SK-N-SH treated with all-trans-retinoic acid at 6 μM for 48 hours (cell line): ENCODE data around the gene KRT71.

Experiments used
- ATAC-seq: fragments of 200-7000 bp; cut with Tn5 transposase; 3 replicates; pipeline ENCODE4 v1.9.1; 2020; ENCODE audit warnings: mild to moderate bottlenecking, moderate library complexity
- BACH2 ChIP-seq: fragments of 250-450 bp; sonication (Bioruptor Pico); IDR thresholded peaks from 2 replicates; pipeline ENCODE4 v1.9.0; 2021; ENCODE audit warnings: mild to moderate bottlenecking, borderline replicate concordance
- CREB5 ChIP-seq: fragments of 250-450 bp; sonication (Bioruptor Pico); IDR thresholded peaks from 2 replicates; pipeline ENCODE4 v1.5.1; 2020; ENCODE audit warnings: low read depth, mild to moderate bottlenecking, moderate library complexity
- CSDC2 ChIP-seq: fragments of 250-450 bp; sonication (Bioruptor Pico); IDR thresholded peaks from 2 replicates; pipeline ENCODE4 v1.5.0; 2020; ENCODE audit warnings: mild to moderate bottlenecking, moderate library complexity
- CSRNP3 ChIP-seq: fragments of 250-450 bp; sonication (Bioruptor Pico); IDR thresholded peaks from 2 replicates; pipeline ENCODE4 v1.5.1; 2021; ENCODE audit warnings: mild to moderate bottlenecking, moderate library complexity
- ESRRG ChIP-seq: fragments of 250-450 bp; sonication (Bioruptor Pico); IDR thresholded peaks from 2 replicates; pipeline ENCODE4 v1.6.1; 2021; ENCODE audit warnings: mild to moderate bottlenecking
- GLIS3 ChIP-seq: fragments of 250-450 bp; sonication (Bioruptor Pico); IDR thresholded peaks from 2 replicates; pipeline ENCODE4 v1.5.0; 2020; ENCODE audit warnings: mild to moderate bottlenecking, moderate library complexity
- ISL1 ChIP-seq: fragments of 250-450 bp; sonication (Bioruptor Pico); IDR thresholded peaks from 2 replicates; pipeline ENCODE4 v2.1.2; 2022; ENCODE audit warnings: mild to moderate bottlenecking, moderate library complexity
- OSR1 ChIP-seq: fragments of 250-450 bp; sonication (Bioruptor Pico); IDR thresholded peaks from 2 replicates; pipeline ENCODE4 v1.8.0; 2022; ENCODE audit warnings: moderate library complexity, mild to moderate bottlenecking, inconsistent platforms
- PATZ1 ChIP-seq: fragments of 250-450 bp; sonication (Bioruptor Pico); IDR thresholded peaks from 2 replicates; pipeline ENCODE4 v1.8.0; 2020; ENCODE audit warnings: mild to moderate bottlenecking, moderate library complexity, borderline replicate concordance
- POU6F1 ChIP-seq: fragments of 250-450 bp; sonication (Bioruptor Pico); IDR thresholded peaks from 2 replicates; pipeline ENCODE4 v1.8.0; 2021; ENCODE audit warnings: low read depth, mild to moderate bottlenecking, moderate library complexity, borderline replicate concordance
- PPARA ChIP-seq: fragments of 250-450 bp; sonication (Bioruptor Pico); IDR thresholded peaks from 2 replicates; pipeline ENCODE4 v1.5.0; 2020; ENCODE audit warnings: mild to moderate bottlenecking, borderline replicate concordance
- RARB ChIP-seq: fragments of 250-450 bp; sonication (Bioruptor Pico); IDR thresholded peaks from 2 replicates; pipeline ENCODE4 v1.8.0; 2021; ENCODE audit warnings: mild to moderate bottlenecking, moderate library complexity
- SNAI2 ChIP-seq: fragments of 250-450 bp; sonication (Bioruptor Pico); IDR thresholded peaks from 2 replicates; pipeline ENCODE4 v1.5.0; 2020; ENCODE audit warnings: mild to moderate bottlenecking, moderate library complexity
- TCF4 ChIP-seq: fragments of 250-450 bp; sonication (Bioruptor Pico); IDR thresholded peaks from 2 replicates; pipeline ENCODE4 v1.8.0; 2021; ENCODE audit warnings: mild to moderate bottlenecking, moderate library complexity, borderline replicate concordance
- TOX ChIP-seq: fragments of 250-450 bp; sonication (Bioruptor Pico); IDR thresholded peaks from 2 replicates; pipeline ENCODE4 v1.8.0; 2021; ENCODE audit warnings: mild to moderate bottlenecking, moderate library complexity, borderline replicate concordance
- TSHZ2 ChIP-seq: fragments of 250-450 bp; sonication (Bioruptor Pico); IDR thresholded peaks from 2 replicates; pipeline ENCODE4 v1.5.0; 2020; ENCODE audit warnings: mild to moderate bottlenecking, moderate library complexity
- ZC3H10 ChIP-seq: fragments of 250-450 bp; sonication (Bioruptor Pico); IDR thresholded peaks from 2 replicates; pipeline ENCODE4 v1.5.1; 2021; ENCODE audit warnings: mild to moderate bottlenecking, moderate library complexity
- ZFP3 ChIP-seq: fragments of 250-450 bp; sonication (Bioruptor Pico); IDR thresholded peaks from 2 replicates; pipeline ENCODE4 v1.5.0; 2020; ENCODE audit warnings: mild to moderate bottlenecking, moderate library complexity
- ZFP30 ChIP-seq: fragments of 450-650 bp; formaldehyde crosslinking; IDR thresholded peaks from 2 replicates; pipeline ENCODE4 v1.5.0; 2022; ENCODE audit warnings: mild to moderate bottlenecking, moderate library complexity
- ZNF565 ChIP-seq: fragments of 450-650 bp; formaldehyde crosslinking; conservative IDR thresholded peaks from 2 replicates; pipeline ENCODE4 v1.5.0; 2020; ENCODE audit warnings: low read depth, mild to moderate bottlenecking, moderate library complexity
- ZNF70 ChIP-seq: fragments of 450-650 bp; formaldehyde crosslinking; IDR thresholded peaks from 2 replicates; pipeline ENCODE4 v1.5.0; 2020; ENCODE audit warnings: mild to moderate bottlenecking, moderate library complexity
- ZNF8 ChIP-seq: fragments of 450-650 bp; formaldehyde crosslinking; IDR thresholded peaks from 2 replicates; pipeline ENCODE4 v1.5.0; 2020; ENCODE audit warnings: mild to moderate bottlenecking, moderate library complexity

Gene KRT71

GRCh38 chr12:52543985-52544883, 8.7 kb downstream of the KRT71 start:
- ATAC-seq: peak; percentile 61
- TF ChIP-seq TSHZ2 (CRISPR knock-in tag) (no peak), BACH2 (CRISPR knock-in tag) (no peak), POU6F1 (CRISPR knock-in tag) (no peak), TOX (CRISPR knock-in tag) (no peak), ZNF565 (CRISPR knock-in tag) (no peak), PATZ1 (CRISPR knock-in tag) (no peak), RARB (no peak), ESRRG (CRISPR knock-in tag) (no peak), SNAI2 (CRISPR knock-in tag) (no peak), PPARA (CRISPR knock-in tag) (no peak), CSRNP3 (CRISPR knock-in tag) (no peak), ZNF70 (no peak), ISL1 (no peak), ZC3H10 (no peak), ZFP30 (no peak), CREB5 (CRISPR knock-in tag) (no peak), CSDC2 (no peak), GLIS3 (no peak), ZFP3 (CRISPR knock-in tag) (no peak), TCF4 (CRISPR knock-in tag) (no peak)

- ATAC-seq: no peak
Measured at GRCh38 chr12:52542785-52543318, 10.1 kb downstream of the KRT71 start.

More at GRCh38 chr12:52542785-52543318, 10.1 kb downstream of the KRT71 start:
- TF ChIP-seq ZFP30 (no peak), ISL1 (no peak), ZNF565 (CRISPR knock-in tag) (no peak), GLIS3 (no peak), ESRRG (CRISPR knock-in tag) (no peak), RARB (no peak), PATZ1 (CRISPR knock-in tag) (no peak), POU6F1 (CRISPR knock-in tag) (no peak), ZNF8 (CRISPR knock-in tag) (no peak), OSR1 (CRISPR knock-in tag) (no peak), ZFP3 (CRISPR knock-in tag) (no peak), TOX (CRISPR knock-in tag) (no peak)
